Central memory CD8-positive, alpha-beta T cell (primary cell): ENCODE results near the gene LCN9.
"Not testable (repeated sequence)": the region's sequence is repeated elsewhere in the genome, so short reads cannot be mapped to it uniquely, and the experiment has no call there.

ENCODE experiments used
- ATAC-seq: fragments of 150-1000 bp; cut with Tn5 transposase; replicated peaks from 2 replicates; pipeline ENCODE4 v1.10.0; 2022; ENCODE audit warnings: mild to moderate bottlenecking, moderate FRiP score, moderate number of reproducible peaks; ENCODE audit not compliant: poor library complexity, severe bottlenecking; ENCODE audit errors: extremely low read depth
- DNase-seq, 2 donors: peaks; one replicate each; pipeline ENCODE4 v3.0.0; 2021; ENCODE audit warnings: low spot score in 2 of 2
- H3K27ac Mint-ChIP-seq: one replicate; pipeline ENCODE4 v1.8.0; 2022; ENCODE audit warnings: low read depth, mild to moderate bottlenecking, moderate library complexity, mixed read lengths
- H3K27me3 Mint-ChIP-seq: one replicate; pipeline ENCODE4 v1.8.0; 2022; ENCODE audit warnings: mixed read lengths
- H3K36me3 Mint-ChIP-seq: one replicate; pipeline ENCODE4 v1.8.0; 2022; ENCODE audit warnings: mild to moderate bottlenecking, moderate library complexity, mixed read lengths; ENCODE audit not compliant: insufficient read depth
- H3K4me1 Mint-ChIP-seq: one replicate; pipeline ENCODE4 v1.8.0; 2022; ENCODE audit warnings: mixed read lengths
- H3K4me3 Mint-ChIP-seq: one replicate; pipeline ENCODE4 v1.8.0; 2022; ENCODE audit warnings: mild to moderate bottlenecking, moderate library complexity, mixed read lengths
- H3K9me3 Mint-ChIP-seq: one replicate; pipeline ENCODE4 v1.8.0; 2022; ENCODE audit warnings: mixed read lengths

LCN9 gene

GRCh38 chr9:135622415-135623020, 40.6 kb upstream of the LCN9 start:
- Mint-ChIP-seq H3K4me3 (no peak overlapping the region), H3K9me3 (peaks cover 5% of the 10 kb centered on the region), H3K27me3 (peaks cover 44% of the 10 kb centered on the region), H3K27ac (no peak overlapping the region), H3K36me3 (no peaks in the 10 kb centered on the region), H3K4me1 (no peaks in the 10 kb centered on the region)
- no peak for DNase-seq
- ATAC-seq: no peak

GRCh38 chr9:135624282-135624681, 38.8 kb upstream of the LCN9 start:
- Mint-ChIP-seq H3K9me3 (peaks cover 5% of the 10 kb centered on the region), H3K4me3 (no peak overlapping the region), H3K27ac (no peak overlapping the region), H3K27me3 (peaks cover 39% of the 10 kb centered on the region), H3K4me1 (no peaks in the 10 kb centered on the region), H3K36me3 (no peaks in the 10 kb centered on the region)
- no peak for DNase-seq
- no peak for ATAC-seq

- Mint-ChIP-seq H3K36me3 (no peaks in the 10 kb centered on the region), H3K27me3 (peaks cover 64% of the 10 kb centered on the region), H3K4me3 (no peak overlapping the region), H3K27ac (no peak overlapping the region), H3K4me1 (no peaks in the 10 kb centered on the region), H3K9me3 (no peaks in the 10 kb centered on the region)
- no peak for DNase-seq
- no peak for ATAC-seq
Observed at GRCh38 chr9:135632841-135633240, 30.3 kb upstream of the LCN9 start.

- not testable (repeated sequence) for ATAC-seq, H3K27ac Mint-ChIP-seq
- H3K27me3 Mint-ChIP-seq: peaks cover 55% of the 10 kb centered on the region
Observed at GRCh38 chr9:135636930-135637530, 26.1 kb upstream of the LCN9 start.

GRCh38 chr9:135639196-135639595, 23.9 kb upstream of the LCN9 start, which contains the start of gene GLT6D1:
GLT6D1 (minus strand) TSS chr9:135639540; CDS start chr9:135639187, 353 bp downstream.
- no peak within 1 kb of the TSS for H3K4me3 Mint-ChIP-seq
- no peaks in the 10 kb centered on the region for H3K36me3 Mint-ChIP-seq
- H3K27me3 Mint-ChIP-seq: peaks cover 74% of the 10 kb centered on the region
- DNase-seq (no peak), ATAC-seq (no peak)
- H3K27ac Mint-ChIP-seq: no peak within 1 kb of the TSS
- H3K9me3 Mint-ChIP-seq: no peaks in the 10 kb centered on the region
- no peaks in the 10 kb centered on the region for H3K4me1 Mint-ChIP-seq

More at GRCh38 chr9:135636930-135637530, 26.1 kb upstream of the LCN9 start:
- DNase-seq, H3K9me3 Mint-ChIP-seq, H3K36me3 Mint-ChIP-seq, H3K4me1 Mint-ChIP-seq, H3K4me3 Mint-ChIP-seq: not testable (repeated sequence)

- Mint-ChIP-seq H3K27ac (no peak overlapping the region), H3K9me3 (peaks cover 10% of the 10 kb centered on the region), H3K4me1 (no peaks in the 10 kb centered on the region), H3K36me3 (no peaks in the 10 kb centered on the region), H3K4me3 (no peak overlapping the region), H3K27me3 (peaks cover 57% of the 10 kb centered on the region)
- ATAC-seq: no peak
- DNase-seq: no peak
Observed at GRCh38 chr9:135641047-135641446, 22.1 kb upstream of the LCN9 start.

- Mint-ChIP-seq H3K4me3 (no peak overlapping the region), H3K27ac (no peak overlapping the region), H3K9me3 (peaks cover 10% of the 10 kb centered on the region), H3K27me3 (peaks cover 50% of the 10 kb centered on the region), H3K36me3 (no peaks in the 10 kb centered on the region), H3K4me1 (no peaks in the 10 kb centered on the region)
- ATAC-seq (no peak), DNase-seq (no peak)
Observed at GRCh38 chr9:135641745-135642144, 21.4 kb upstream of the LCN9 start.

- H3K27ac Mint-ChIP-seq: no peak overlapping the region
- no peaks in the 10 kb centered on the region for H3K4me1 Mint-ChIP-seq
- H3K9me3 Mint-ChIP-seq: peaks cover 26% of the 10 kb centered on the region
- no peak for ATAC-seq
- no peaks in the 10 kb centered on the region for H3K36me3 Mint-ChIP-seq
- H3K4me3 Mint-ChIP-seq: no peak overlapping the region
- peaks cover 34% of the 10 kb centered on the region for H3K27me3 Mint-ChIP-seq
- DNase-seq: no peak
Observed at GRCh38 chr9:135644631-135645218, 18.4 kb upstream of the LCN9 start.

- H3K9me3 Mint-ChIP-seq: peaks cover 33% of the 10 kb centered on the region
- H3K27me3 Mint-ChIP-seq: peaks cover 12% of the 10 kb centered on the region
- no peaks in the 10 kb centered on the region for H3K4me1 Mint-ChIP-seq
- H3K36me3 Mint-ChIP-seq: no peaks in the 10 kb centered on the region
- ATAC-seq: no peak
- no peak overlapping the region for H3K4me3 Mint-ChIP-seq
- H3K27ac Mint-ChIP-seq: no peak overlapping the region
- DNase-seq: no peak
Observed at GRCh38 chr9:135647884-135648283, 15.2 kb upstream of the LCN9 start.

- Mint-ChIP-seq H3K36me3 (no peaks in the 10 kb centered on the region), H3K27me3 (peaks cover 12% of the 10 kb centered on the region), H3K4me1 (no peaks in the 10 kb centered on the region), H3K9me3 (peaks cover 33% of the 10 kb centered on the region), H3K4me3 (no peak overlapping the region), H3K27ac (no peak overlapping the region)
- ATAC-seq: no peak
- DNase-seq: no peak
Observed at GRCh38 chr9:135648494-135649410, 14.4 kb upstream of the LCN9 start.

- DNase-seq: no peak
- Mint-ChIP-seq H3K27me3 (peaks cover 18% of the 10 kb centered on the region), H3K36me3 (no peaks in the 10 kb centered on the region), H3K4me1 (no peaks in the 10 kb centered on the region), H3K4me3 (no peak overlapping the region), H3K9me3 (peaks cover 33% of the 10 kb centered on the region), H3K27ac (no peak overlapping the region)
- ATAC-seq: no peak
Observed at GRCh38 chr9:135649508-135649907, 13.6 kb upstream of the LCN9 start.

GRCh38 chr9:135650408-135650807, 12.7 kb upstream of the LCN9 start:
- no peak for DNase-seq
- Mint-ChIP-seq H3K4me3 (no peak overlapping the region), H3K27ac (no peak overlapping the region), H3K9me3 (peaks cover 25% of the 10 kb centered on the region), H3K36me3 (no peaks in the 10 kb centered on the region), H3K4me1 (no peaks in the 10 kb centered on the region), H3K27me3 (peaks cover 27% of the 10 kb centered on the region)
- ATAC-seq: no peak
